AG09309 (cell line): ENCODE measurements around the gene TMEM184A.

Source experiments
- DNase-seq: peaks from one replicate; pipeline ENCODE4 v3.0.0-alpha.2; 2010; ENCODE audit warnings: low read depth
- H3K4me3 ChIP-seq: 2 replicates; pipeline ENCODE4 v1.5.1; 2011; ENCODE audit warnings: mild to moderate bottlenecking, low read depth, low read length, moderate library complexity; ENCODE audit not compliant: control insufficient read depth
- TF ChIP-seq, protein P1 (sequence below): IDR thresholded peaks from 2 replicates; pipeline ENCODE4 v1.5.1; 2011; ENCODE audit warnings: mild to moderate bottlenecking, low read depth, low read length, inconsistent platforms; ENCODE audit not compliant: insufficient read depth, control insufficient read depth; ENCODE audit errors: missing control alignments

The TMEM184A gene

GRCh38 chr7:1544178-1544895, 11.7 kb downstream of the TMEM184A start:
- DNase-seq = no peak
- H3K4me3 ChIP-seq = no peak overlapping the region
- TF ChIP-seq, protein P1, sequence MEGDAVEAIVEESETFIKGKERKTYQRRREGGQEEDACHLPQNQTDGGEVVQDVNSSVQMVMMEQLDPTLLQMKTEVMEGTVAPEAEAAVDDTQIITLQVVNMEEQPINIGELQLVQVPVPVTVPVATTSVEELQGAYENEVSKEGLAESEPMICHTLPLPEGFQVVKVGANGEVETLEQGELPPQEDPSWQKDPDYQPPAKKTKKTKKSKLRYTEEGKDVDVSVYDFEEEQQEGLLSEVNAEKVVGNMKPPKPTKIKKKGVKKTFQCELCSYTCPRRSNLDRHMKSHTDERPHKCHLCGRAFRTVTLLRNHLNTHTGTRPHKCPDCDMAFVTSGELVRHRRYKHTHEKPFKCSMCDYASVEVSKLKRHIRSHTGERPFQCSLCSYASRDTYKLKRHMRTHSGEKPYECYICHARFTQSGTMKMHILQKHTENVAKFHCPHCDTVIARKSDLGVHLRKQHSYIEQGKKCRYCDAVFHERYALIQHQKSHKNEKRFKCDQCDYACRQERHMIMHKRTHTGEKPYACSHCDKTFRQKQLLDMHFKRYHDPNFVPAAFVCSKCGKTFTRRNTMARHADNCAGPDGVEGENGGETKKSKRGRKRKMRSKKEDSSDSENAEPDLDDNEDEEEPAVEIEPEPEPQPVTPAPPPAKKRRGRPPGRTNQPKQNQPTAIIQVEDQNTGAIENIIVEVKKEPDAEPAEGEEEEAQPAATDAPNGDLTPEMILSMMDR = no peak

DNA sequence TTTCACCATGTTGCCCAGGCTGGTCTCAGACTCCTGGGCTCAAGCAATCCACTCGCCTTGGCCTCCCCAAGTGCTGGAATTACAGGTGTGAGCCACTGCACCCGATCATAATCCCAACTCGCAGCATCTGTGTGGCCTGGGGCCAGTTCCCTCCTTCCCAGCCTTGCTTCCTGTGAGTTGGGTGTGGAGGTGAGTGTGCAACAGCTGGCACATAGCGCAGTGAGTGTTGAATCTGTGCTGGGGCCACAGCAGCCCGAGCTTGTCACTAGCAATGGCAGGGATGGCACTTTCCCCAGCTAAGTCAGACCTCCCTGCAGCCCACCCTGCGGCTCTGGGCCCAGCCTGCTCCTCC, 12.2 kb downstream of the TMEM184A start:
- TF ChIP-seq, protein P1 = no peak
- DNase-seq = no peak

GRCh38 chr7:1542841-1543747, 12.9 kb downstream of the TMEM184A start:
- TF ChIP-seq, protein P1 = no peak
- DNase-seq = no peak
- no peak overlapping the region for H3K4me3 ChIP-seq

More for the DNA sequence above, 12.2 kb downstream of the TMEM184A start:
- no peak overlapping the region for H3K4me3 ChIP-seq

GRCh38 chr7:1542329-1542728, 13.7 kb downstream of the TMEM184A start:
- no peak overlapping the region for H3K4me3 ChIP-seq
- TF ChIP-seq, protein P1 = no peak

GRCh38 chr7:1541431-1542162, 14.4 kb downstream of the TMEM184A start:
- TF ChIP-seq, protein P1 = no peak
- H3K4me3 ChIP-seq = no peak overlapping the region
- DNase-seq = no peak

More at GRCh38 chr7:1542329-1542728, 13.7 kb downstream of the TMEM184A start:
- DNase-seq = no peak

DNA sequence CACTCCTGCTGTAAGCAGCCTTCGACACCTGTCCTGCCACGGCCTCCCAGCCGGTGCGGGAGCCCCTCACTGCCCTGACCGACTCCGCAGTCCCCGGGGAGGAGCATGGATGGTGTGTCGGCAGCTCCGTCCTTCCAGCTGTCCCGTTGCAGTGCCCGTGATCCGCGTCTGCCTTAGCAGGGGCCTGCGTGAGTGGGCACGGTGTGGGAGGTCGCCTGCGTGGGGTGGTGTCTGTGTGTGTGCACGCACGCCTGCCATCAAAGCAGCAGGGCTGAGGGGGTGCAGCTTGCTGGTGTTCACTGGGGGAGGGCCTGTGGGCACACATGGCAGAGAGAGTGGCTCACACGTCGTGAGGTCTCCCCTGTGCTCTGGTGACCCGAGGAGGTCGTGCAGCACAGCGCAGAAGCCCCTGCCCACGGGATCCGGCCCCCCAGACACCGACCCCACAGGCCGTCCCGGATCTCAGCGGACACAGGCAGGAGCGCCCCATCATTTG, 15.2 kb downstream of the TMEM184A start:
- TF ChIP-seq, protein P1 = no peak
- DNase-seq = no peak
- no peak overlapping the region for H3K4me3 ChIP-seq
